T-helper 9 cell (primary cell): ENCODE results near the gene MYLIP.

Source experiments
- DNase-seq: peaks from one replicate; pipeline ENCODE4 v3.0.0-alpha.2; 2020

The MYLIP gene

GRCh38 chr6:16108419-16108818 lies 20.5 kb upstream of the MYLIP start:
- no peak for DNase-seq

DNA sequence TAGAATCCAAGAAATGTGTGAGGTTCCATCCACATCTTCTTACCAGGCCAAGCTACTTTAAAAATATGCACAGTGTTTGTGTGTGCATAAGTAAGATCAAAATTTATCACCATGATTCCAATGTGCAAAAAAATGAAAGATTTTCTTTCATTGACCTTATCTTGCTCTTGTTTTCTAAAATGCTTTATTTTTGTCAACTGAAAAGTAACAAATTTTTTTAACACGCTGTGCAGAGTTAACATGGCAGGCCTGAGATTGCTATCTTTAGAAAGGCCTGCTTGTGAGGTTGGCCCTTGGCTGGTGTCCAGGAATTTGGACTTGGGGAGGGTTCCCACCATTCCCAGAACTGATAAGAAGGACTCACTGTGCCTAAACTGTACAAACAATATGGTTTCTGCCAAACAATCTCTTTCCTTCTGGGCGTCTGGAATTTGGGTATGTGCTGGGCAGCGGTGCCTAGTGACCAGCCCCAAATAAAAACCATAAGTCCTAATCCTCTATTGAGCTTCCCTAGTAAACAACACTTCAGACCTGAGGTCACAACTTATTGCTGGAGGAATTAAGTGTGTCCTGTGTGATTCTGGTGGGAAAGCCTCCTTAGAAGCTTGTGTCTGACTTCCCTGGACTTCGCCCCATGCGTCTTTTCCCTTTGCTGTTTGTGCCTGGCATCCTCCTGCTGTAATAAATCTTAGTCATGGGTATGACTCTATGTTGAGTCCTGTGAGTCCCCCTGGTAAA lies 19.8 kb upstream of the MYLIP start:
- DNase-seq, result no peak

DNA sequence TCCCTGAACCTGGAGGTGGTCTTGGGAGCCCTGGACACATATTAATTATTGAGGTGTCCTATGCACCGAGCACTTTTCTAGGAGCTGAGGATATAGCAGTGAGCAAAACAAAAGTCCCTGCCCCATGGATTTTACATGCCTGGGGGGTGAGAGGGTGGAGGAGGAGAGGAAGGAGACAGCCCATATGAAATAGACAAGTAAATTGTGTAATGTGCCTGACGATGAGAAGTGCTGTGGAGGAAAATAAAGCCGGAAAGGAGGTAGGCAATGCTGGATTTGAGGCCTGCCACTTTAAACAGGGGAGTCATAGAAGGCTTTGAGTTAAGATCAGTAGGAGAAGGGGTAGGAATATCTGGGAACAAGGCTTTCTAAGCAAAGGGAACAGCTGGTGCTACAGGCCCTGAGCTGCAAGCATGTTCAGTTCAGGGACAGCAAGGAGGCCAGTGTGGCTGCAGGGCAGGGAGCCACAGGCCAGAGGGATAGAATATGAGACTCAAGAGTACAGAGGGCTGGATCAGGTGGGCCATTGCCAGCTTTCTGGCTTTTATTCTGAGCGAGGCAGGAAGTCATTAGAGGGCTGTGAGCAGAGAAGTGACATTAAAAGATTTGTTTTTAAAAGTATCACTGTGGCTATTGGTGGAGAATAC lies 19.1 kb upstream of the MYLIP start:
- no peak for DNase-seq

GRCh38 chr6:16118825-16119224 lies 10.1 kb upstream of the MYLIP start:
- no peak for DNase-seq

GRCh38 chr6:16121339-16121738 lies 7.5 kb upstream of the MYLIP start:
- no peak for DNase-seq

GRCh38 chr6:16122197-16122596 lies 6.7 kb upstream of the MYLIP start:
- no peak for DNase-seq

DNA sequence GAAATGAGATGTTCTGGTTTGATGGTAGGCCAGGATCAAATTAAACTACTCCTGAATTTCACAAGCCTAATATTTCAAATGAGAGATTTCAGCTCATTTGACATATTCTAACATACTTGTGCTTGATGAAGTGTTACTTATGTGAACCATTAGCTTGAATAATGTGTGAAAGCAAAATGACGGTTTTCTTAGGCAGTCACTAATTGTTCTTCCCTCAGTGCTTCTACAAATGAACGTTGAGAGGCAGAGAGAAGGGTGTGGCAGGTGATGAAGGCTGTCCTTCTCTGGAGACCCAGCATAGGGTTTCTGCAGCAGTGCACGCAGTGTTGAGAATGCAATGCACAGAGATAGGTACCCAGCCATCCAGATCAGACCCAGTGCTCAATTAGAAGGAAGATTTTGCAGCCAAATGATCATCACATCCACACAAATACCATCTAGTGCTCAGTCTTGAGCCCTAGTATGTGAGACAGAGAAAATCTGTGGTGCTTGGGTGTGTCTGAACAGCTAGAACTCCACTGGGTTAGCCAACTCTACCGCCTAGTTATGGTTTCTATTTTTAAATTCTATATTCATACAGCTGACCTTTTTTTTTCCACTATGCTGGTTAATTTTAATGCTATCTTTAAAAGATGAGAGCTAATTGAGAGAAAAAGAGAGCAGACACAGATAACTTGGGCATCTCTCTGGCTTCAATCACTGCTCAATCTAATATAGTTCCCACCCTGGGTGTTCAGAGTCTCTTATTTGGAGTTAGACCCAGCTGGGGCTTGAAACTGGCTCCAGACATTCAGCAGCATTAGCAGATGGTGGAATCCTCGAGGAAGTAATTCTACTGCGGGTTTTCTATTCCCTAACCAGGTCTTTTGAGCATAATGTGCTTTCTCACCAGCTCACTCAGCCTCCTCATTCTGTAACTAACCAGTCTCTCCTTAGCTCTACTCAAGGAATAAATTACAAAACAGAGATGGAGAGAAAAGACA lies 4.4 kb upstream of the MYLIP start:
- no peak for DNase-seq

DNA sequence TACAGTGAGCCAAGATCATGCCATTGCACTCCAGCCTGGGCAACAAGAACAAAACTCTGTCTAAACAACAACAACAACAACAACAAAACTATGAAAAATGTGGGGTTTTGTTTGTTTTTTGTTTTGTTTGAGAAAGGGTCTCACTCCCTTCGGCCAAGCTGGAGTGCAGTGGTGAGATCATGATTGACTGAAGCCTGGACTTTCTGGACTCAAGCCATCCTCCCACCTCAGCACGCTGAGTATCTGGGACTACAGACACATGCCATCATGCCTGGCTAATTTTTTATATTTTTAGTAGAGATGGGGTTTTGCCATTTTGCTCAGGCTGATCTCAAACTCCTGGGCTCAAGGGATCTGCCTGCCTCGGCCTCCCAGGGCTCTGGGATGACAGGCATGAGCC lies 2.8 kb upstream of the MYLIP start:
- no peak for DNase-seq

DNA sequence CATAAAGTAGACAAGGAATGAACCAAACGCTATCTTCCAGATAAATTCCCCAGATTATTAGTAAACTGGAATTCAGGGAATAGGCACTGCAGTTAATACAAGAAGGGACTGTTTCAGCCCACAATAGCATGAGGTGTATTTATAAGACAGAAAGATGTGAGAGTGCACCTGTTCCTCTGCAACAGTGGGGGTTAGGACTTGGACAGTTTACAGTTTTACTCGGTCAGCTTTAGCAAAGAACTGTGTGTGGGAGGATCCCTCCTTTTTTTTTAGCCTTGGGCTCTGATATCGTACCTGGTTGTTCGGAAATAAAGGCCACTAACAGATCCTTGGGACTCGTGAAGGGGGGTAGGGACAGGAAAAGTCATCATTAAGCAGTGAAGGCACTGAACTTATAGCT lies 2.0 kb upstream of the MYLIP start:
- no peak for DNase-seq

- DNase-seq, result no peak
These were observed 1.4 kb upstream of the MYLIP start for GRCh38 chr6:16127471-16127870.

DNA sequence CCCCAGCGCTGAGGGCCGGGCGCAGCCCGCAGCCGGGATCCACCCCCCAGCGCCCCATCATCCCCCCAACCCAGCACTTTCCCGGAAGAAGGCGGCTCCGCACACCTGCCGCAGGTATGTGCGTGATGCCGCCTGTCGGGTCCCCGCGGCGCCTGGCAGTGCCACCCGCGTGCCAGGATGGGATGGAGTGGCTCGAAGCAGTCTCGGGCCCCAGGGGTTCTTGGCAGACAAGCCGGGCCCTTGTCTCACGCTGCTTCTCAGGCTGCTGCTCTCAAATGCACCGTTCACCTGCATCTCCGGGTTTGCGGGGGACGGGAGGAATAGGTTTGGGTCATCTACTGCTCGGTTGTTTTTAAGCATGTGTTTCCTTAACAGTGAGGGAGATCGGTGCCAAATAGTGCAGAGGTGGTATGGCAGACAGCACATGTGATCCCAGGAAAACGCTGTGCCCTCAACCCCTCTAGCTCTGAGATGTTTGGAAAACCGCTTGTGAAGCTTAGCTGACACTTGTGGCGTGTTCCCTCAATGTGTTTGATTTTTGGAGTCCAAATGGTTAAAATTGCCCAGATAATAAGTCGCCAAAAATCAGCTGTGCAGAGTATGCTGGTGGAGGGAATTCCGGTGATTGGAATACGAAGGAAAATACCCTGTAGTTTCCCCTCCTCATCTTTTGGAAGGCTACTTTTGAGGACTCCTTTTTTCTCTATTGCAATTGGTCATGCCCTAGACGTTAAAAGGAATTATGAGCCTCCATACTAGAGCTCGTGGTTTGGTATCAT lies 926 bp downstream of the MYLIP start:
- no peak for DNase-seq

DNA sequence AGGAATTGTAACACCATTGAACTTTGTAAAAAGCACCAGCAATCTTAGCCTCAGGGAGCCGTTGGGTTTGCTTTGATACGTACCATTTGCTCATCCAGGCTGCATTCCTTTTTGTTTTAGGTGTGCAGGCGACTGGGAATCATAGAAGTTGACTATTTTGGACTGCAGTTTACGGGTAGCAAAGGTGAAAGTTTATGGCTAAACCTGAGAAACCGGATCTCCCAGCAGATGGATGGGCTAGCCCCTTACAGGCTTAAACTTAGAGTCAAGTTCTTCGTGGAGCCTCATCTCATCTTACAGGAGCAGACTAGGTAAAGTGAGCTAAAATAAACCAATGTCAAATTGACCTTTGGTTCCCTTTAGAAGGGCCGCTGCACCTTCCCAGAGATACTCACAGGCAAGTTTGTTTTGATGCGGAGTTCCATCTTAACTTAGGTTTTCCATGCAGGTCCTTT lies 1.6 kb downstream of the MYLIP start:
- no peak for DNase-seq

DNA sequence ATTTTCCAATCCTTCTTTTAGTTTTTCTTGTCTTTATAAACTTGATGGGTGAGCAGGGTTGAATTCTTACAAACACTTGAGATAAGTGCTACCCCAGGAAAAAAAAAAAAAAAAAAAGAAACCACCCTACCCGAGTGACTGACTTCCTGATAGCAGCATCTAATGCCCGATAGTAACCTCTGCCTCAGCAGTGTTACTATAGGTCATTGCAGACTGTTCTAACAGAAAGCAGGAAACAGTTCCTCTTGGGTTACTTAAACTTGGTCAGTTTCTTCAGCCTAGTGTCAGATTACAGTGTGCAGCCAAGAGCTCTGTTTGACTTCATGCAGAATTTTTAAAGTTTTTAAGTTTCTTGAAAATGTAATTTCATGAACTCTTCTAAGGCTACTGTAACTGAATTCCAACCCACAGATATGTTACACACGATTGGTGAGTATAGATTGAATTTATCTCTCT lies 2.1 kb downstream of the MYLIP start:
- DNase-seq, result peak; percentile 23

GRCh38 chr6:16132909-16133308 lies 4.0 kb downstream of the MYLIP start:
- no peak for DNase-seq

GRCh38 chr6:16134430-16134829 lies 5.5 kb downstream of the MYLIP start:
- DNase-seq, result no peak

DNA sequence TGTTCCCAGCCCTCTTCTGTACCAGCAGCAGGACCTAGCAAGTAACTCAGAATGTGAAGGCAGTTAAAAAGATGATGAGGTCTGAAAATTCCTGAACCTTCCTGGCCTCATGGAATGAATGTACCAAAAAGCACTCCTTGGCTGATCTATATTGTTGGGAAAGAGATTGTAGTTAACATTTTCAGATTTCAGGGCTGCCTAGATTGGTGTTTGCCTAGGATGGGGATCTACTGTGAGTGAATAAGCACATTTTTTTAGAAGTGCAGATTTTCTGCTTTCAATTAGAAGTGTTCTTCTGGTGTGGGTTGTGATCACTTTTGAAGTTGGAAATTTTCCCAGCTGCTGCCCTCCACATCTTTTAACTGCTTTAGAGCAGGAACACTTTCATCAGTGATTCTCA lies 6.2 kb downstream of the MYLIP start:
- DNase-seq, result no peak

DNA sequence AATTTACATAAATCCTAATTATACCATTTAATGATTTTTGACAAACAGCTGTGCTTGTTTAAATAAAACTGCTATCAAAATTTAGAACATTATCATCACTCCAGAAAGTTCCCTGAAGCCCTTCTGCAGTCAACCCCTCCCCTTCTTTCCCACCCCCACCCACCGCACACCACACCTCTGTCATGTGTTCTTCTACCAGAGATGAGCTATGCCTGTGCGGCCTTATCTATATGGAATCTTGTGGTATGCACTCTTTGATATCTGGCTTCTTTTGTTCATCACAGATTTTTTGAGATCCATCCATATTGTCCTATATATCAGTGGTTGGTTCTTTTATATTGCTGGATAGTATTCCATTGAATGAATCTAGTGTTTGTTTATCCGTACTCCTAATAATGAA lies 7.2 kb downstream of the MYLIP start:
- DNase-seq, result peak; percentile 56

DNA sequence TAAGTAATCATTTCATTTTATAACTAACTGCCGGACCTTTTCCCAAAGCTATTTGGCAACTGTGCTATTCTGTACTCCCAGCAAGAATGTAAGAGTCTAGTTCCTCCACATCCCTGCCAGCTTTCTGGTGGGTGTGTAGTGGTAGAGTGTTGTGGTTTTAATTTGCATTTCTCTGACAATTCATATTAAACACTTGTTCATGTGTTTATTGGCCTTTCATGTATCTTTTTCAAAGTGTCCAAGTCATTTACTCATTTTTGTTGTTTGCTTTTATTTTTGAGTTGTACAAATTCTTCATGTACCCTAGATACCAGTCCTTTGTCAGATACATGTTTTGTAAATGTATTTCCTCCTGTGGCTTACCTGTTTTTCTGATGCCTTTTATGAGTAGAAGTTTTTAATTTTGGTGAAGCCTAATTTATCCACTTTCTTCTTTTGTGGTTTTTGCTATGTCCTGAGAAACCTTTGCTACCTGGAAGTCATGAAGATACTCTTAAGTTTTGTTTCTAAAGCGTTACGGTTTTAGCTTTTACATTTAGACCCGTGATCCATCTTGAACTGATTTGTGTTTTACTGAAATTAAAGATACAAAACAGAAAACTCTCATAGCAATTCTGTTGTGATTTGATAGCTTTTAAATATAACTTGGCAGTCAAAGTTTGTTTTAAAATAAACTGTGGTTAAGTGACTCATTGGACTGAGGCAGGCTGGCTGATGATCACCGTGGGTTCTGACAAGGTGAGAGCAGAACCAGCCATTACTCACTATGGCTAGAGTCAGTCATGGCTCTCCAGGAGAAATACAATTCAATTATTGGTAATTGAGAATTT lies 8.0 kb downstream of the MYLIP start:
- DNase-seq, result no peak

GRCh38 chr6:16137451-16137801 lies 8.5 kb downstream of the MYLIP start:
- no peak for DNase-seq

GRCh38 chr6:16139556-16139955 lies 10.7 kb downstream of the MYLIP start:
- DNase-seq, result no peak

- no peak for DNase-seq
These were observed 11.7 kb downstream of the MYLIP start for GRCh38 chr6:16140607-16141006.

- no peak for DNase-seq
These were observed 12.6 kb downstream of the MYLIP start for GRCh38 chr6:16141514-16141913.
